K562 (cell line): ENCODE measurements around the gene MPZL1. TPM values are rescaled to one million over a fixed set of nuclear protein-coding genes. Genes with fewer than 3 reads are reported as not detected.

Source experiments
- BRF1 ChIP-seq: IDR thresholded peaks from 3 replicates; pipeline ENCODE4 v1.6.1; 2011; ENCODE audit warnings: borderline replicate concordance, mild to moderate bottlenecking; ENCODE audit not compliant: insufficient read length; ENCODE audit errors: extremely low read depth
- EGR1 ChIP-seq: fragments of 450-650 bp; conservative IDR thresholded peaks from 2 replicates; pipeline ENCODE4 v1.6.1; 2017; ENCODE audit warnings: mild to moderate bottlenecking
- SOX6 ChIP-seq: fragments of 450-650 bp; IDR thresholded peaks from 2 replicates; pipeline ENCODE4 v1.6.1; 2014; ENCODE audit warnings: mild to moderate bottlenecking
- SRSF7 ChIP-seq: fragments of 200-400 bp; formaldehyde crosslinking; optimal IDR thresholded peaks from 2 replicates; pipeline ENCODE3; 2017; ENCODE audit warnings: mild to moderate bottlenecking, low read depth, low read length
- ZNF239 ChIP-seq: fragments of 250-450 bp; sonication (Bioruptor Pico); IDR thresholded peaks from 2 replicates; pipeline ENCODE4 v1.4.0; 2020; ENCODE audit warnings: mild to moderate bottlenecking
- ZNF57 ChIP-seq: fragments of 450-650 bp; formaldehyde crosslinking; IDR thresholded peaks from 2 replicates; pipeline ENCODE4 v1.4.0; 2020; ENCODE audit warnings: mild to moderate bottlenecking, moderate library complexity
- ZNF75A ChIP-seq: fragments of 450-650 bp; formaldehyde crosslinking; IDR thresholded peaks from 2 replicates; pipeline ENCODE4 v1.4.0; 2020; ENCODE audit warnings: mild to moderate bottlenecking
- ZNF766 ChIP-seq: fragments of 200-800 bp; sonication (Bioruptor generic); conservative IDR thresholded peaks from 2 replicates; pipeline ENCODE4 v1.6.1; 2016; ENCODE audit warnings: missing genetic modification characterization, missing compliant biosample characterization
- polyA plus RNA-seq, 8 experiments: library from polyadenylated mRNA; depleted of rRNA in 4 of 8; stranded (reverse) in 5 of 8; unstranded in 3 of 8; fragments of >200 nt; fragmentation: Nextera tagmentation in 2 of 8; fragmentation: Illumina TruSeq in 1 of 8; extraction: Ambion mirVana in 2 of 8; extraction: Trizol in 1 of 8; gene quantifications; 2 replicates each; pipeline versions ENCODE4 v1.2.1 to v1.2.3, GENCODE V29; 2011 to 2014; ENCODE audit warnings: inconsistent platforms in 1 of 8, missing spikeins in 1 of 8
- total RNA-seq, 7 experiments: library from RNA; depleted of rRNA in 6 of 7; stranded (reverse); fragments of >200 nt in 6 of 7; fragmentation: Illumina TruSeq in 2 of 7; extraction: Trizol in 2 of 7; gene quantifications; 2 replicates each; pipeline versions ENCODE4 v1.2.1 to v1.2.3, GENCODE V29; 2011 to 2021; ENCODE audit warnings: low replicate concordance in 1 of 7
- TF ChIP-seq, protein P1 (sequence below): fragments of 450-650 bp; IDR thresholded peaks from 2 replicates; pipeline ENCODE4 v1.6.1; 2017; ENCODE audit warnings: antibody characterized with exemption
- TF ChIP-seq, protein P2 (sequence below): fragments of 200-800 bp; sonication (Bioruptor generic); IDR thresholded peaks from 2 replicates; pipeline ENCODE4 v1.6.1; 2017; ENCODE audit warnings: missing genetic modification characterization, missing compliant biosample characterization
- TF ChIP-seq, protein P3 (sequence below), 2 experiments: fragments of 450-650 bp; formaldehyde crosslinking in 1 of 2; IDR thresholded peaks; 2 replicates each; pipeline versions ENCODE4 v1.4.0 to v1.6.1; 2014 to 2020; ENCODE audit warnings: mild to moderate bottlenecking in 2 of 2, borderline replicate concordance in 1 of 2, low read depth in 1 of 2

The MPZL1 gene
- total and polyA plus RNA-seq, 9 of the 15 experiments (the other 6 are each of a cell fraction or from before 2014, with no cell fraction given), result 14.5 to 153 (median 66.5) TPM

DNA sequence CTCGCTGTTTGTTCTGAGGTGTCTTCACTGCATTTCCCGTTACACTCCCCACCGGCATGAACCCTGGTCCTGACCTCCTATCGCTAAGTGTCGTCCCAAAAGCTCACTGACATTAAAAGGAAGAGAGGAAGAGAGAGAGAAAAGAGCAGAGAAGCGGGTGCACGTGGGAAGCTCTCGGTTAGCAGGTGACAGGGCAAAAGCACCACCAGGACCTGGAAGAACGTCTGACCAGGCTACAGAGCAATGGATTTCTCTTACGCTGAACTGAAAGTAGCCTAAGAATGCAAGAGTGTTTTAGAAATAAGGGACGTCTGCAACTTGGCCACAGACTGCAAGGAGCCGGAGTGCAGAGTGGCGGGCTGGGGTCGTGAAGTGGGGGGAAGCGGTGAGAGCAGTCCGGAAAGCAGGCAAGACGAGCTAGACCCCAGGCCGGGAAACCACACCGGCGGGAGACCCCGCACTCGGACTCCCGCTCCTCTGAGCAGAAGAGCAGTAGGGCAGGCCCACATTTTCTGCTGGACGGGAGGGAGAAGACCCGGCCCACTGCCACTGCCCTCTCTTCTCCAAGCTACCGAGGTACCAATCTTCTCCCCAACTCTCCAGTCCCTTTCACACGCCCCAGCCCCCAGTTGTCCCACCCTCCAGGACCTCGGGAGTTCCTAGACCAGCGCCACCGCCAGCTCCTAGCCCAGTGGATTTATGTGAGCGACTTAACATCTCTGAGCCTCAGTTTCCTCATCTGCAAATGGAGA is 8.3 kb upstream of the MPZL1 start (continued):
- TF ChIP-seq, protein P1, sequence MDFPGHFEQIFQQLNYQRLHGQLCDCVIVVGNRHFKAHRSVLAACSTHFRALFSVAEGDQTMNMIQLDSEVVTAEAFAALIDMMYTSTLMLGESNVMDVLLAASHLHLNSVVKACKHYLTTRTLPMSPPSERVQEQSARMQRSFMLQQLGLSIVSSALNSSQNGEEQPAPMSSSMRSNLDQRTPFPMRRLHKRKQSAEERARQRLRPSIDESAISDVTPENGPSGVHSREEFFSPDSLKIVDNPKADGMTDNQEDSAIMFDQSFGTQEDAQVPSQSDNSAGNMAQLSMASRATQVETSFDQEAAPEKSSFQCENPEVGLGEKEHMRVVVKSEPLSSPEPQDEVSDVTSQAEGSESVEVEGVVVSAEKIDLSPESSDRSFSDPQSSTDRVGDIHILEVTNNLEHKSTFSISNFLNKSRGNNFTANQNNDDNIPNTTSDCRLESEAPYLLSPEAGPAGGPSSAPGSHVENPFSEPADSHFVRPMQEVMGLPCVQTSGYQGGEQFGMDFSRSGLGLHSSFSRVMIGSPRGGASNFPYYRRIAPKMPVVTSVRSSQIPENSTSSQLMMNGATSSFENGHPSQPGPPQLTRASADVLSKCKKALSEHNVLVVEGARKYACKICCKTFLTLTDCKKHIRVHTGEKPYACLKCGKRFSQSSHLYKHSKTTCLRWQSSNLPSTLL, result no peak
- TF ChIP-seq ZNF57 (CRISPR knock-in tag), result no peak
- no peak for TF ChIP-seq BRF1
- no peak for TF ChIP-seq EGR1
- TF ChIP-seq SRSF7, result no peak
- TF ChIP-seq, protein P2, sequence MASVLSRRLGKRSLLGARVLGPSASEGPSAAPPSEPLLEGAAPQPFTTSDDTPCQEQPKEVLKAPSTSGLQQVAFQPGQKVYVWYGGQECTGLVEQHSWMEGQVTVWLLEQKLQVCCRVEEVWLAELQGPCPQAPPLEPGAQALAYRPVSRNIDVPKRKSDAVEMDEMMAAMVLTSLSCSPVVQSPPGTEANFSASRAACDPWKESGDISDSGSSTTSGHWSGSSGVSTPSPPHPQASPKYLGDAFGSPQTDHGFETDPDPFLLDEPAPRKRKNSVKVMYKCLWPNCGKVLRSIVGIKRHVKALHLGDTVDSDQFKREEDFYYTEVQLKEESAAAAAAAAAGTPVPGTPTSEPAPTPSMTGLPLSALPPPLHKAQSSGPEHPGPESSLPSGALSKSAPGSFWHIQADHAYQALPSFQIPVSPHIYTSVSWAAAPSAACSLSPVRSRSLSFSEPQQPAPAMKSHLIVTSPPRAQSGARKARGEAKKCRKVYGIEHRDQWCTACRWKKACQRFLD (CRISPR knock-in tag), result no peak
- peak; percentile 19; the same call in 1 of the 2 replicates for TF ChIP-seq ZNF766
- TF ChIP-seq, protein P3, sequence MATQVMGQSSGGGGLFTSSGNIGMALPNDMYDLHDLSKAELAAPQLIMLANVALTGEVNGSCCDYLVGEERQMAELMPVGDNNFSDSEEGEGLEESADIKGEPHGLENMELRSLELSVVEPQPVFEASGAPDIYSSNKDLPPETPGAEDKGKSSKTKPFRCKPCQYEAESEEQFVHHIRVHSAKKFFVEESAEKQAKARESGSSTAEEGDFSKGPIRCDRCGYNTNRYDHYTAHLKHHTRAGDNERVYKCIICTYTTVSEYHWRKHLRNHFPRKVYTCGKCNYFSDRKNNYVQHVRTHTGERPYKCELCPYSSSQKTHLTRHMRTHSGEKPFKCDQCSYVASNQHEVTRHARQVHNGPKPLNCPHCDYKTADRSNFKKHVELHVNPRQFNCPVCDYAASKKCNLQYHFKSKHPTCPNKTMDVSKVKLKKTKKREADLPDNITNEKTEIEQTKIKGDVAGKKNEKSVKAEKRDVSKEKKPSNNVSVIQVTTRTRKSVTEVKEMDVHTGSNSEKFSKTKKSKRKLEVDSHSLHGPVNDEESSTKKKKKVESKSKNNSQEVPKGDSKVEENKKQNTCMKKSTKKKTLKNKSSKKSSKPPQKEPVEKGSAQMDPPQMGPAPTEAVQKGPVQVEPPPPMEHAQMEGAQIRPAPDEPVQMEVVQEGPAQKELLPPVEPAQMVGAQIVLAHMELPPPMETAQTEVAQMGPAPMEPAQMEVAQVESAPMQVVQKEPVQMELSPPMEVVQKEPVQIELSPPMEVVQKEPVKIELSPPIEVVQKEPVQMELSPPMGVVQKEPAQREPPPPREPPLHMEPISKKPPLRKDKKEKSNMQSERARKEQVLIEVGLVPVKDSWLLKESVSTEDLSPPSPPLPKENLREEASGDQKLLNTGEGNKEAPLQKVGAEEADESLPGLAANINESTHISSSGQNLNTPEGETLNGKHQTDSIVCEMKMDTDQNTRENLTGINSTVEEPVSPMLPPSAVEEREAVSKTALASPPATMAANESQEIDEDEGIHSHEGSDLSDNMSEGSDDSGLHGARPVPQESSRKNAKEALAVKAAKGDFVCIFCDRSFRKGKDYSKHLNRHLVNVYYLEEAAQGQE (IDR thresholded peaks at IDR 0.05; ENCODE audit: borderline replicate concordance), result no peak
- TF ChIP-seq, protein P3 (CRISPR knock-in tag; IDR thresholded peaks at IDR 0.05; ENCODE audit: low read depth), result no peak
- TF ChIP-seq SOX6, result no peak
- no peak for TF ChIP-seq ZNF239 (CRISPR knock-in tag)
- TF ChIP-seq ZNF75A (CRISPR knock-in tag), result no peak
